Activated CD4-positive, alpha-beta T cell treated with anti-CD3 and anti-CD28 coated beads, Interleukin-2, amount 10 ng/mL, durations not matched to agents 24 days and 14 days (primary cell): ENCODE data around the gene RAD51B. TPM values are rescaled to one million over a fixed set of nuclear protein-coding genes. Genes with fewer than 3 reads are reported as not detected.
A peak's percentile ranks its signal among the peaks of the same experiment; 100 is the strongest.
"Not testable (repeated sequence)": the region's sequence is repeated elsewhere in the genome, so short reads cannot be mapped to it uniquely, and the experiment has no call there.

Experiments
- DNase-seq: peaks from one replicate; pipeline ENCODE4 v3.0.0; 2022
- H3K27ac Mint-ChIP-seq: one replicate; pipeline ENCODE4 v1.8.0; 2022; ENCODE audit warnings: mild to moderate bottlenecking, mixed read lengths
- H3K27me3 Mint-ChIP-seq: one replicate; pipeline ENCODE4 v1.8.0; 2022; ENCODE audit warnings: mixed read lengths
- H3K36me3 Mint-ChIP-seq: one replicate; pipeline ENCODE4 v1.8.0; 2022; ENCODE audit warnings: low read depth, mild to moderate bottlenecking, mixed read lengths
- H3K4me1 Mint-ChIP-seq: one replicate; pipeline ENCODE4 v1.8.0; 2021; ENCODE audit warnings: mixed read lengths
- H3K4me3 Mint-ChIP-seq: one replicate; pipeline ENCODE4 v1.8.0; 2022; ENCODE audit warnings: mild to moderate bottlenecking, moderate library complexity, mixed read lengths
- H3K9me3 Mint-ChIP-seq: one replicate; pipeline ENCODE4 v1.8.0; 2021; ENCODE audit warnings: mixed read lengths
- intact Hi-C: fragments of 100-400 bp; cut with micrococcal nuclease; formaldehyde crosslinking; loops from one replicate; pipeline ENCODE4 v1.15.1; 2023
- total RNA-seq: library from RNA; stranded (reverse); gene quantifications from 2 replicates; pipeline ENCODE4 v1.2.3, GENCODE V29; 2022

RAD51B gene
- total RNA-seq, 1 donor from 2014 or later, result 29.3 TPM

DNA sequence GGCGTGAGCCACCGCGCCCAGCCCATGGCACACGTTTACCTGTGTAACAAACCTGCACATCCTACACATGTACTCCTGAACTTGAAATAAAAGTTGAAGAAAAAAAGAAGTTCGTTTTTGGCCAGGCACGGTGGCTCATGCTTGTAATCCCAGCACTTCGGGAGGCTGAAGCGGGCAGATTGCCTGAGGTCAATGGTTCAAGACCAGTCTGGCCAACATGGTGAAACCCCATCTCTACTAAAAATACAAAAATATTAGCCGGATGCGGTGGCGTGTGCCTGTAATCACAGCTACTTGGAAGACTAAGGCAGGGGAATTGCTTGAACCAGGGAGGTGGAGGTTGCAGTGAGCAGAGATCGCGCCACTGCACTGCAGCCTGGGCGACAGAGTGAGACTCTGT, 879.2 kb downstream of the RAD51B start:
- H3K36me3 Mint-ChIP-seq, H3K27me3 Mint-ChIP-seq, H3K27ac Mint-ChIP-seq, H3K4me3 Mint-ChIP-seq, intact Hi-C loops, H3K9me3 Mint-ChIP-seq, DNase-seq: not testable (repeated sequence)
- H3K4me1 Mint-ChIP-seq, result peaks cover 27% of the 10 kb centered on the region

DNA sequence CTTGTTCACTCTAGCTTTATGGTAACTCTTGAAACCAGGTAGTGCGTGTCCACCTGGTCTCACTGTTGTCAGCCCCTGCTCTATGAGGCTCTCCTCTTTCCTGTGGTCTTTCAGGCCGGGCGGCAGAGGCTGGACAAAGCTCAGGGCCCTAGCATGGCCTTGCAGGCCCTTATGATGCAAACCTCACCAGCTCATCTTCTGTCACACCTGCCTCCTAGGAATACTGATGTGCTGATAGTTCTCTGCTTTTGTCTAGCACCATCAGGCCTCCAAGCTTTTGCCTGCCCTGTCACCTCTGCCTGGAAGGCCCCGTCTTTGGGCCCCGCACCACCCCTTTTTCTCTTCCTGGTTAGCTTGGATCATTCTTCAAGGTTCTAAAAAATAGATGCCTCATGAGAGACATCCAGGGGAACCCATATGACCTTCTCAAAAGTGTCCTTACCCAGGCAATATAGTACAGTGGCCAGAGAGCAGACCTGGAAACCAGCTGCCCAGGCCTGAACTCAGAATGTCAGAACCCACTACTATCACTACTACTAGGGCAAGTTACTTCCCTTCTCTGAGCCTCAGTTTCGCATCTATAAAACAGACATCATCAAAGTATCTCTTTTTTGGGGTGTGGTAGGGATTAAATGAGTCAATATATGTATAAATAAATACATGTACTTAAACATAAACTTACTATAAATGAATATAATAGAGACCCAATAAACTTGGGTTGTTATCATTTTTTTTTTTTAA, 881.6 kb downstream of the RAD51B start:
- Mint-ChIP-seq H3K4me1 (peaks cover 11% of the 10 kb centered on the region), H3K36me3 (no peaks in the 10 kb centered on the region), H3K4me3 (no peak overlapping the region), H3K27me3 (peaks cover 3% of the 10 kb centered on the region), H3K27ac (no peak overlapping the region), H3K9me3 (peaks cover 5% of the 10 kb centered on the region)
- intact Hi-C loops, result no loop called here
- DNase-seq, result no peak

DNA sequence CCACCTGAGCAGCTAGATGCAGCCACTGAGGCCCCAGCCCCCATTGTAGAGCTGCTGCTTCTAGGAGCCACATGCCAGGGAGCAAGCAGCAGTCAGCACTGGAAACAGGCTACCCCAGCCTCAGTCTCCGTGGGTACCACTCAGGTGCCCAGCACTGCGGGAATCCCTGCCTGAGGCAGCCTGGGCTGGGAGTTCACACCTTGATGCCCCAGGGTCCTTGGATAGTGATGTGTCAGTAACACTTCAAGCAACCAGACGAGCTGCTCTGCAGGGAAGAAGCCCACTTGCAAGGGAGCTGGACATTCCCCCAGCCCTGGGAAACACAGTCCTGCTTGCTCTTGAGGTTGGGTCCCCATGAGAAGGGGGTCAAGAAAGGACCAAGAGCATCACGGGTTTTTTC, 882.6 kb downstream of the RAD51B start:
- peaks cover 5% of the 10 kb centered on the region for H3K9me3 Mint-ChIP-seq
- intact Hi-C loops, result no loop called here
- H3K27me3 Mint-ChIP-seq, result peaks cover 3% of the 10 kb centered on the region
- no peak for DNase-seq
- no peak overlapping the region for H3K4me3 Mint-ChIP-seq
- no peak overlapping the region for H3K27ac Mint-ChIP-seq
- no peaks in the 10 kb centered on the region for H3K36me3 Mint-ChIP-seq
- peaks cover 10% of the 10 kb centered on the region for H3K4me1 Mint-ChIP-seq

GRCh38 chr14:68702578-68702977, 883.0 kb downstream of the RAD51B start:
- no peak for DNase-seq
- H3K27ac Mint-ChIP-seq, result no peak overlapping the region
- no peaks in the 10 kb centered on the region for H3K36me3 Mint-ChIP-seq
- intact Hi-C loops, result no loop called here
- peaks cover 3% of the 10 kb centered on the region for H3K27me3 Mint-ChIP-seq
- peaks cover 5% of the 10 kb centered on the region for H3K9me3 Mint-ChIP-seq
- no peak overlapping the region for H3K4me3 Mint-ChIP-seq
- peaks cover 10% of the 10 kb centered on the region for H3K4me1 Mint-ChIP-seq

- H3K36me3 Mint-ChIP-seq, result no peaks in the 10 kb centered on the region
- peaks cover 5% of the 10 kb centered on the region for H3K9me3 Mint-ChIP-seq
- peaks cover 3% of the 10 kb centered on the region for H3K27me3 Mint-ChIP-seq
- no peak overlapping the region for H3K27ac Mint-ChIP-seq
- H3K4me3 Mint-ChIP-seq, result no peak overlapping the region
- H3K4me1 Mint-ChIP-seq, result peaks cover 10% of the 10 kb centered on the region
- intact Hi-C loops, result no loop called here
- DNase-seq, result no peak
These were observed 883.5 kb downstream of the RAD51B start for GRCh38 chr14:68703093-68703492.

DNA sequence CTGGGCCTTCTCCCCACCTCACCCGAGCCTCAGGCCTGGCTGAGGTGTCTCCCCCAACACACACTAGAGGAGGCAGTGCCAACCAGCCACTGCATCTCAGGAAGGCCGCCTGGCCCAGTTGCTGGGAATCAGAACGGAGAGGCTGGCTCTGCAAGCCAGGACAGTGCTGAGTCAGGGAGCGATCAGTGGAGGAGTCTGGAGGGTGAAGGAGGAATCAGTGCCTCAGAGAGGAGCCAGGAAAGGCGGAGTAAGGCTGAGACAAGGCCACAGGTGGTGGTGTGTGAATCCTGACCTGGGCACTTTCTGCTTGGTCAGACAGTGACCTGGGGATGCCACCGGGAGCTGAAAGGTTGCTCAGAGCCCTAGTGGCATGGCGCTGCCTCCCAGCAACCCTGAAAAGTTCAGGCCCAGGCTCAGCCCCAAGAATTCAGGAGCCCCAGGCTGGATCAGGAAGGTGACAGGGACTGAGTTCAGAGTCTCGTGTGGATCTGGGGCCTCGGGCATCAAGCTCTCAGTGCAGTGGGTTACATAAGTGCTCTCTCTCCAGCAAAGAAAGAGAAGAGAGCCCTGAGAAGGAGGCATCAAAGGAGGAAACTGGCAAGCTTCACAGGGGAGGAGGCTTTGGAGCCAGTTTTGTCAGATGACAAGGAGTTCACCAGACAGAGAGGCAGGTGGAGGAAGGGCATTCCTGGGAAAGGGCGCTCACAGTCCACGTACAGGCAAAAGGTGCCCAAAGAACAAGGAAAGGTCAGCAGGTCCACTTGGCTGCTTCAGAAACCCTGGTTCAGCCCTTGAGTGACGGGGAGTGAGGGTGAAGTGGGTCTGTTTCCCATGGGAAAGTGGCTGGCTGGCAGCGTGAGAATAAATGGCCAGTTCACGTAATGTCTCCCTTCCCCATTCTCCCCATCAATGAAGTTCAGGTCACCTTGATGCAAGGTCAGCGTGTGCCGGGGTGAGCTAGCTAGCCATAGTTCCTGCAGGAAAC, 885.4 kb downstream of the RAD51B start:
- H3K4me3 Mint-ChIP-seq, result no peak overlapping the region
- no peaks in the 10 kb centered on the region for H3K36me3 Mint-ChIP-seq
- DNase-seq, result no peak
- peaks cover 9% of the 10 kb centered on the region for H3K4me1 Mint-ChIP-seq
- H3K27me3 Mint-ChIP-seq, result peaks cover under 1% of the 10 kb centered on the region
- H3K9me3 Mint-ChIP-seq, result peaks cover 2% of the 10 kb centered on the region
- H3K27ac Mint-ChIP-seq, result peak overlapping the region; percentile 8
- intact Hi-C loops, result no loop called here

GRCh38 chr14:68705741-68706283, 886.2 kb downstream of the RAD51B start:
- Mint-ChIP-seq H3K27me3 (no peaks in the 10 kb centered on the region), H3K4me3 (no peak overlapping the region), H3K27ac (no peak overlapping the region), H3K4me1 (peaks cover 9% of the 10 kb centered on the region), H3K36me3 (no peaks in the 10 kb centered on the region), H3K9me3 (no peaks in the 10 kb centered on the region)
- intact Hi-C loops, result no loop called here
- DNase-seq, result no peak

- no peaks in the 10 kb centered on the region for H3K36me3 Mint-ChIP-seq
- no peaks in the 10 kb centered on the region for H3K9me3 Mint-ChIP-seq
- H3K4me1 Mint-ChIP-seq, result peaks cover 18% of the 10 kb centered on the region
- intact Hi-C loops, result no loop called here
- H3K27ac Mint-ChIP-seq, result no peak overlapping the region
- H3K4me3 Mint-ChIP-seq, result no peak overlapping the region
- DNase-seq, result no peak
- H3K27me3 Mint-ChIP-seq, result no peaks in the 10 kb centered on the region
These were observed 887.9 kb downstream of the RAD51B start for GRCh38 chr14:68707482-68707881.

GRCh38 chr14:68708343-68708742, 888.8 kb downstream of the RAD51B start:
- Mint-ChIP-seq H3K27ac (no peak overlapping the region), H3K27me3 (no peaks in the 10 kb centered on the region), H3K9me3 (no peaks in the 10 kb centered on the region), H3K4me3 (no peak overlapping the region), H3K4me1 (peaks cover 13% of the 10 kb centered on the region), H3K36me3 (no peaks in the 10 kb centered on the region)
- DNase-seq, result no peak
- intact Hi-C loops, result no loop called here

DNA sequence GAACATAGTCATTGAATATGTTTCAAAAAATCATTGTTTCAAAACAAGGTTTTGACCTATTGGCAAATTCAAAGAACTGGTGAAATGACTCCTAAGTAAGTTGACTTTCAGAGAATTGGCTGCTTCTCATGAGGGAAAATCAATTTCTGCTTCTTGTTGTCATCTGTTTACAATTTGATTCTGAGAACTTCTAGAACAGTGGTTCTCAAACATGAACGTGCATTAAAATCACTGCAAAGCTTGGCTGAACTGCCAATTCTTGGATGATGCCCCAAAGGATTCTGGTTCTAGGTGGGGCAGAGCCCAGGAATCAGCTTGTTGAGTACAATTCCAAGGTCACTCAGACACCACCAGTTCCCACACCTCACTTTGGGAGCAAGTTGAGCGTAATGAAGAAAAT, 889.4 kb downstream of the RAD51B start:
- Mint-ChIP-seq H3K27ac (no peak overlapping the region), H3K36me3 (no peaks in the 10 kb centered on the region), H3K27me3 (no peaks in the 10 kb centered on the region), H3K4me1 (peaks cover 12% of the 10 kb centered on the region), H3K9me3 (no peaks in the 10 kb centered on the region), H3K4me3 (no peak overlapping the region)
- no peak for DNase-seq
- intact Hi-C loops, result no loop called here

DNA sequence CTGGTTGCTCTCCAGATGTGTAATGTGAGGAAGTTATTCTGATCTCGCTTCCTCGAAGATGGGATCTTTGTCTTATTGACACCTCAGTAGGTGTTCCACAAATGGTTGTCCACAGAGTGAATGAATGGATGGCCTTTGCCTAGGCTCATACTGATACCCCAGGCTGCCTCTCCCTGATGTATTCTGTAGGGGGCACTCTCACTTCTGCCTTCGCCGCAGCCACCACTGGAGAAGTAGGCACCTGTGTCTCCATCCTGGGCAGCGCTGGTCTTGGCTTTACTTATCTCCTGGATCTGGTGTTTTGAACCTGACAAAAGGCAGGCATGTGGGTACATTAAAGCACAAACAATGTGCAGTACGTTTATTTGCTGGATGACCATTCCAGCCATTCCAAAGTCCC, 891.2 kb downstream of the RAD51B start:
- Mint-ChIP-seq H3K27me3 (no peaks in the 10 kb centered on the region), H3K27ac (no peak overlapping the region), H3K9me3 (no peaks in the 10 kb centered on the region), H3K4me3 (no peak overlapping the region), H3K4me1 (peaks cover 24% of the 10 kb centered on the region), H3K36me3 (no peaks in the 10 kb centered on the region)
- no peak for DNase-seq
- intact Hi-C loops, result no loop called here

DNA sequence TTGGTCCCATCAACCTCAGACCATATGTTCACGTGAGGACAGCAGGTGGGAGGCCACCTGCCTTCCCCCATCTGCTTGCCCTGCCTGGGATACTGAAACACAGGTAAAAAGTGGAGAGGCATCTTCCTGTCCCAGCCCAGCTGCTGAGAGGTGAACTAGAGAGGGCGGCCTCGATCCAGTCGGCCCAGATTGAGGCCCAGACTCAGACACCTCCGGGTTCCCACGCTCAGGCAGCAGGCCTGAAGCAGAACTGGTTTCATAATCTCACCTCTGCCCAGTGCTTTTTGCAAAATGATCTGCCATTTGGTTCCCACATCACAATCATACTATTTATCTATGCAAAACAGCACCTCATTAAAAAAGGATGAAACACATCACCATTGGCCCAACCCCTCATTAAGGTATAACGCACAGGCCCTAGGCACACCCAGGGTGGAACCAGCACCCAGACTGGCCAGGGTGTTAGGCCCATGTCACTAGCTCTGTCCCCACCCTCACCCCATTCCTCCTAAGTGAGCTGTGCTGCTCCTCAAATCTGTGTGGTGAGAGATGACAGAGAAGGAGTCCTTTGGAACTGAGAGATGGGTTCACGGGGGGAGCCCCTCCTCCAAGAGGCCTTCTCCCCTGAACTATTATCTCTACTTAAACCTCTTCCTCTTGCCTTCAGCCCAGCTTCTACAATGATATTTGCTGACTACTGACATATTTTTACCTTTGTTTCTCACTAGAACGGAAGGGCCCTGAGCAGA, 892.2 kb downstream of the RAD51B start:
- DNase-seq, result no peak
- H3K27me3 Mint-ChIP-seq, result no peaks in the 10 kb centered on the region
- H3K9me3 Mint-ChIP-seq, result no peaks in the 10 kb centered on the region
- peak overlapping the region; percentile 12 for H3K27ac Mint-ChIP-seq
- intact Hi-C loops, result no loop called here
- H3K4me3 Mint-ChIP-seq, result no peak overlapping the region
- H3K4me1 Mint-ChIP-seq, result peaks cover 30% of the 10 kb centered on the region
- H3K36me3 Mint-ChIP-seq, result no peaks in the 10 kb centered on the region

- no peak overlapping the region for H3K4me3 Mint-ChIP-seq
These were observed 893.3 kb downstream of the RAD51B start for GRCh38 chr14:68712703-68713370.

More at GRCh38 chr14:68712703-68713370, 893.3 kb downstream of the RAD51B start:
- peak overlapping the region; percentile 17 for H3K27ac Mint-ChIP-seq
- H3K27me3 Mint-ChIP-seq, result no peaks in the 10 kb centered on the region
- H3K4me1 Mint-ChIP-seq, result peaks cover 30% of the 10 kb centered on the region
- no peaks in the 10 kb centered on the region for H3K9me3 Mint-ChIP-seq
- intact Hi-C loops, result no loop called here
- DNase-seq, result no peak
- no peaks in the 10 kb centered on the region for H3K36me3 Mint-ChIP-seq
